Measurements from ENCODE around the gene BIRC5. TPM values are rescaled to one million over a fixed set of nuclear protein-coding genes. Genes with fewer than 3 reads are reported as not detected.
"Not testable (repeated sequence)": the region's sequence is repeated elsewhere in the genome, so short reads cannot be mapped to it uniquely, and the experiment has no call there.

BIRC5 gene
- total and polyA plus RNA-seq, 7 experiments from 2014 or later, result 49.0 TPM; not detected in 6

- peak in 2 of 9 donors; percentile 42 to 61 for DNase-seq
- intact Hi-C loops (cut with micrococcal nuclease), result loop anchor here (1.0 to 10.0 kb wide), 17 partner anchors 9 to 1782 kb away; partner anchors contain the start of genes CCDC40 (in 1 of the 2), PGS1 (in 1 of the 2), SOCS3 (in 1 of the 2) and TBC1D16 (in 1 of the 2)
- POLR2A ChIA-PET, result interaction anchor here (0.6 to 4.6 kb wide), 21 partner anchors 10 to 531 kb away, joined by 3 to 26 read pairs (median 4); partner anchors contain the start of genes PGS1, TMC8 and TNRC6C
- Mint-ChIP-seq H3K9me3 (peaks cover 0 to 6% (median 0%) of the 10 kb centered on the region in 11 donors), H3K4me1 (peaks cover 32 to 74% (median 66%) of the 10 kb centered on the region in 7 donors), H3K4me3 (peak overlapping the region; percentile 82 to 96 (median 92)), H3K36me3 (peaks cover 0 to 6% (median 0%) of the 10 kb centered on the region in 5 donors), H3K27ac (peak overlapping the region; percentile 91 to 100 (median 98)), H3K27me3 (no peaks in the 10 kb centered on the region)
- Histone ChIP-seq H3K4me1 (ENCODE audit: control insufficient read depth in 2 of 2, insufficient read depth in 2 of 2, low read length in 2 of 2) (peaks cover 37 to 66% of the 10 kb centered on the region in 2 donors), H3K9me3 (ENCODE audit: control insufficient read depth in 2 of 3, low read length in 3 of 3) (no peaks in the 10 kb centered on the region), H3K4me3 (ENCODE audit: low read length) (peak overlapping the region; percentile 73), H3K27me3 (ENCODE audit: control insufficient read depth in 2 of 2, insufficient read depth in 2 of 2, low read length in 2 of 2) (no peaks in the 10 kb centered on the region), H3K27ac (ENCODE audit: low read depth, low read length) (peak overlapping the region; percentile 87), H3K36me3 (ENCODE audit: control insufficient read depth in 2 of 3, insufficient read depth in 3 of 3, low read length in 3 of 3) (peaks cover 0 to 24% (median 0%) of the 10 kb centered on the region in 3 experiments)
- ATAC-seq, result no peak
- CTCF ChIA-PET, result interaction anchor here (0.5 to 4.8 kb wide), 9 partner anchors 10 to 168 kb away, joined by 3 to 50 read pairs (median 5); no protein-coding TSS in a partner anchor
Measured at GRCh38 chr17:78252701-78253635, 38.9 kb downstream of the BIRC5 start.

GRCh38 chr17:78253636-78253945 lies 39.5 kb downstream of the BIRC5 start:
- Histone ChIP-seq H3K27ac (ENCODE audit: low read depth, low read length) (peak overlapping the region; percentile 88), H3K4me1 (ENCODE audit: control insufficient read depth in 2 of 2, insufficient read depth in 2 of 2, low read length in 2 of 2) (peaks cover 42 to 72% of the 10 kb centered on the region in 2 donors), H3K4me3 (ENCODE audit: low read length) (peak overlapping the region; percentile 90), H3K36me3 (ENCODE audit: control insufficient read depth in 2 of 3, insufficient read depth in 3 of 3, low read length in 3 of 3) (peaks cover 0 to 18% (median 0%) of the 10 kb centered on the region in 3 experiments)
- not testable (repeated sequence) for H3K27me3 Mint-ChIP-seq; ATAC-seq; DNase-seq; H3K27me3 ChIP-seq (ENCODE audit: control insufficient read depth in 2 of 2, insufficient read depth in 2 of 2, low read length in 2 of 2); H3K36me3 Mint-ChIP-seq; H3K9me3 Mint-ChIP-seq; H3K9me3 ChIP-seq (ENCODE audit: control insufficient read depth in 2 of 3, low read length in 3 of 3)
- Mint-ChIP-seq H3K27ac (peak overlapping the region; percentile 86 to 99 (median 98)), H3K4me3 (peak overlapping the region; percentile 77 to 96 (median 86)), H3K4me1 (peaks cover 36 to 77% (median 70%) of the 10 kb centered on the region in 7 donors)
- ChIA-PET POLR2A (interaction anchor here (0.7 to 4.6 kb wide), 6 partner anchors 9 to 169 kb away, joined by 3 to 23 read pairs (median 5); partner anchors contain the start of genes PGS1 and TMC8), CTCF (interaction anchor here (4.8 kb wide), 1 partner anchor 167 kb away, joined by 50 read pairs; no protein-coding TSS in a partner anchor)
- intact Hi-C loops (cut with micrococcal nuclease), result loop anchor here (2.0 to 10.0 kb wide), 11 partner anchors 61 to 1781 kb away; partner anchors contain the start of genes CCDC40 (in 1 of the 2), TBC1D16 (in 1 of the 2), TMC6 (in 1 of the 2) and TMC8 (in 1 of the 2)

GRCh38 chr17:78253946-78254672 lies 40.1 kb downstream of the BIRC5 start:
- DNase-seq, result peak; percentile 75 to 85 (median 84)
- ChIA-PET CTCF (interaction anchor here (1.4 kb wide), 1 partner anchor 167 kb away, joined by 5 read pairs; no protein-coding TSS in a partner anchor), POLR2A (interaction anchor here (0.6 to 4.6 kb wide), 10 partner anchors 9 to 168 kb away, joined by 3 to 23 read pairs (median 4); partner anchors contain the start of genes PGS1 and TMC8)
- no peaks in the 10 kb centered on the region for H3K27me3 Mint-ChIP-seq
- peaks cover 0 to 6% (median 0%) of the 10 kb centered on the region in 11 donors for H3K9me3 Mint-ChIP-seq
- peak overlapping the region; percentile 90 for H3K4me3 ChIP-seq (ENCODE audit: low read length)
- H3K27ac Mint-ChIP-seq, result peak overlapping the region; percentile 88 to 99 (median 98)
- peak overlapping the region; percentile 88 for H3K27ac ChIP-seq (ENCODE audit: low read depth, low read length)
- peak; percentile 64 for ATAC-seq
- intact Hi-C loops (cut with micrococcal nuclease), result loop anchor here (1.0 to 10.0 kb wide), 14 partner anchors 40 to 1781 kb away; partner anchors contain the start of genes TNRC6C (in 2 of the 2), BIRC5 (in 1 of the 2), CCDC40 (in 1 of the 2) and SOCS3 (in 1 of the 2)
- H3K36me3 ChIP-seq (ENCODE audit: control insufficient read depth in 2 of 3, insufficient read depth in 3 of 3, low read length in 3 of 3), result peaks cover 0 to 13% (median 0%) of the 10 kb centered on the region in 3 experiments
- no peaks in the 10 kb centered on the region for H3K9me3 ChIP-seq (ENCODE audit: control insufficient read depth in 2 of 3, low read length in 3 of 3)
- no peaks in the 10 kb centered on the region for H3K27me3 ChIP-seq (ENCODE audit: control insufficient read depth in 2 of 2, insufficient read depth in 2 of 2, low read length in 2 of 2)
- peak overlapping the region; percentile 77 to 96 (median 86) for H3K4me3 Mint-ChIP-seq
- H3K4me1 Mint-ChIP-seq, result peaks cover 36 to 78% (median 72%) of the 10 kb centered on the region in 7 donors
- peaks cover 46 to 74% of the 10 kb centered on the region in 2 donors for H3K4me1 ChIP-seq (ENCODE audit: control insufficient read depth in 2 of 2, insufficient read depth in 2 of 2, low read length in 2 of 2)
- H3K36me3 Mint-ChIP-seq, result peaks cover 0 to 2% (median 0%) of the 10 kb centered on the region in 5 donors

GRCh38 chr17:78255029-78255656 lies 41.1 kb downstream of the BIRC5 start:
- H3K4me3 ChIP-seq (ENCODE audit: low read length), result no peak overlapping the region
- peaks cover 0 to 2% (median 0%) of the 10 kb centered on the region in 5 donors for H3K36me3 Mint-ChIP-seq
- no peaks in the 10 kb centered on the region for H3K27me3 Mint-ChIP-seq
- peaks cover 0 to 3% (median 0%) of the 10 kb centered on the region in 3 experiments for H3K36me3 ChIP-seq (ENCODE audit: control insufficient read depth in 2 of 3, insufficient read depth in 3 of 3, low read length in 3 of 3)
- H3K27me3 ChIP-seq (ENCODE audit: control insufficient read depth in 2 of 2, insufficient read depth in 2 of 2, low read length in 2 of 2), result no peaks in the 10 kb centered on the region
- H3K4me1 ChIP-seq (ENCODE audit: control insufficient read depth in 2 of 2, insufficient read depth in 2 of 2, low read length in 2 of 2), result peaks cover 47 to 83% of the 10 kb centered on the region in 2 donors
- no peaks in the 10 kb centered on the region for H3K9me3 ChIP-seq (ENCODE audit: control insufficient read depth in 2 of 3, low read length in 3 of 3)
- ChIA-PET POLR2A (interaction anchor here (0.6 to 4.6 kb wide), 12 partner anchors 8 to 297 kb away, joined by 3 to 23 read pairs (median 6); partner anchors contain the start of genes TMC8 and TNRC6C), CTCF (interaction anchor here (0.6 to 1.4 kb wide), 6 partner anchors 15 to 863 kb away, joined by 3 to 5 read pairs (median 4); no protein-coding TSS in a partner anchor)
- H3K27ac ChIP-seq (ENCODE audit: low read depth, low read length), result no peak overlapping the region
- DNase-seq, result no peak
- intact Hi-C loops (cut with micrococcal nuclease), result loop anchor here (10.0 kb wide), 3 partner anchors 370 to 1780 kb away; partner anchors contain the start of genes CCDC40 (in 1 of the 2), TBC1D16 (in 1 of the 2) and USP36 (in 1 of the 2)
- H3K4me3 Mint-ChIP-seq, result peak overlapping the region; percentile 29 to 96 (median 78)
- H3K9me3 Mint-ChIP-seq, result peaks cover 0 to 6% (median 0%) of the 10 kb centered on the region in 11 donors
- ATAC-seq, result no peak
- peaks cover 45 to 87% (median 82%) of the 10 kb centered on the region in 7 donors for H3K4me1 Mint-ChIP-seq
- peak overlapping the region; percentile 75 to 99 (median 98) for H3K27ac Mint-ChIP-seq

GRCh38 chr17:78255953-78256706 lies 42.1 kb downstream of the BIRC5 start:
- peak overlapping the region in 9 of 10 donors; percentile 19 to 96 (median 55) for H3K4me3 Mint-ChIP-seq
- CTCF ChIA-PET, result interaction anchor here (0.9 to 1.2 kb wide), 4 partner anchors 14 to 140 kb away, joined by 3 to 4 read pairs (median 4); no protein-coding TSS in a partner anchor
- Histone ChIP-seq H3K27ac (ENCODE audit: low read depth, low read length) (peak overlapping the region; percentile 93), H3K4me3 (ENCODE audit: low read length) (no peak overlapping the region), H3K27me3 (ENCODE audit: control insufficient read depth in 2 of 2, insufficient read depth in 2 of 2, low read length in 2 of 2) (no peaks in the 10 kb centered on the region), H3K4me1 (ENCODE audit: control insufficient read depth in 2 of 2, insufficient read depth in 2 of 2, low read length in 2 of 2) (peaks cover 37 to 82% of the 10 kb centered on the region in 2 donors), H3K9me3 (ENCODE audit: control insufficient read depth in 2 of 3, low read length in 3 of 3) (no peaks in the 10 kb centered on the region), H3K36me3 (ENCODE audit: control insufficient read depth in 2 of 3, insufficient read depth in 3 of 3, low read length in 3 of 3) (no peaks in the 10 kb centered on the region)
- POLR2A ChIA-PET, result interaction anchor here (0.6 to 2.5 kb wide), 9 partner anchors 14 to 298 kb away, joined by 3 to 9 read pairs (median 6); partner anchors contain the start of gene TNRC6C
- H3K36me3 Mint-ChIP-seq, result peaks cover 0 to 2% (median 0%) of the 10 kb centered on the region in 5 donors
- DNase-seq (no peak), ATAC-seq (no peak)
- no peaks in the 10 kb centered on the region for H3K27me3 Mint-ChIP-seq
- peaks cover 0 to 6% (median 0%) of the 10 kb centered on the region in 11 donors for H3K9me3 Mint-ChIP-seq
- peak overlapping the region; percentile 69 to 99 (median 98) for H3K27ac Mint-ChIP-seq
- peaks cover 46 to 83% (median 80%) of the 10 kb centered on the region in 7 donors for H3K4me1 Mint-ChIP-seq
- intact Hi-C loops (cut with micrococcal nuclease), result loop anchor here (10.0 kb wide), 3 partner anchors 371 to 1779 kb away; partner anchors contain the start of genes CCDC40 (in 1 of the 2), TBC1D16 (in 1 of the 2) and USP36 (in 1 of the 2)

Measured in naive thymus-derived CD4-positive, alpha-beta T cell (primary cell).